ENCODE results near the gene AQP6. TPM values are rescaled to one million over a fixed set of nuclear protein-coding genes. Genes with fewer than 3 reads are reported as not detected.

Gene AQP6
- total RNA-seq, 1 experiment from 2014 or later: 0.31 TPM

DNA sequence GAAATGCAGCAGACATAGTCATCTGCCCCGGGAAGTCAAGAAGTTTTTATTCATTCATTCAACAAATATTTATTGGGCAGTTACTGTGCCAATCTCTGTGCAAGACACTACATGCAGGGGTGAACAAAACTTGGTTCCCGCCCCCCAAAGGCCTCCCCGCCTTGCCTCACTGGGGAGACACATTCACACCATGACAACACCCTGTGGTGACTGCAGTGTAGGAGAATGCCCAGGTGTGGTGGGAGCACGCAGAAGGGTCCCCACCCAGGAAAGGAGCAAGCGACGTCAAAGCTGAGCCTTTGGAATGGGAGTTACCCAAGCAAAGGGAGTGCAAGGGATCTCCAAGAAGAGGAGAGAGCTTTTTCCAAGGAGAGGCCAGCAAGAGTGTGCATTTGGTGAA is 1.6 kb upstream of the AQP6 start:
- no peaks in the 10 kb centered on the region for H3K27me3 ChIP-seq (ENCODE audit: control insufficient read depth, insufficient read depth, low read length)
- in situ Hi-C loops (cut with HindIII; ENCODE audit: low pct_unique_long_range_greater_than_20kb, low sequenced_read_pairs): no loop called here
- POLR2A ChIA-PET: interaction anchor here (0.7 kb wide), 1 partner anchor 91 kb away, joined by 3 read pairs; no protein-coding TSS in a partner anchor

DNA sequence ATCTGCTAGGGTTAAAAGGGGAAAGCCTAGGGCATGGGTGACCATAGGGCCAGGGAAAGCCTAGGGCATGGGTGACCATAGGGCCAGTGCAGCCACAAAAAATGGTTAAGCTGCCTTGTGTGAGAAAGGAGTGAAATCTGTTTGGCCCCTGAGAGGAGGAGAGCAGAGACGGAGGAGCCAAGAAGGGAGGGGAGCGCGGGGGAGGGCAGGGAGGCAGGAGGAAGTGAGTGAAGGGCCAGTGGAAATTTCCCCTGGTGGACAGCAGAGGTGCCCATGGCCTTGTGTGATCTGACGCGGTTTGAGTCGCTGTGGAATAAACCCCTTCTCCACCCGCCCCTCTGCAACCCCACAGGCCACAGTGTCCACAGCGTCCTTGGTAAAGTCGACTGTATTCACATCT is 618 bp upstream of the AQP6 start:
- no peaks in the 10 kb centered on the region for H3K27me3 ChIP-seq (ENCODE audit: control insufficient read depth, insufficient read depth, low read length)
- no peaks in the 10 kb centered on the region for H3K36me3 ChIP-seq (ENCODE audit: control insufficient read depth, insufficient read depth, low read length)
- TF ChIP-seq SIN3A (IDR thresholded peaks at IDR 0.05; ENCODE audit: borderline replicate concordance, insufficient read depth, low read depth, low read length): no peak
- no peak for TF ChIP-seq POLR2AphosphoS5 (IDR thresholded peaks at IDR 0.05; ENCODE audit: low read depth, low read length)
- TF ChIP-seq, protein P1, sequence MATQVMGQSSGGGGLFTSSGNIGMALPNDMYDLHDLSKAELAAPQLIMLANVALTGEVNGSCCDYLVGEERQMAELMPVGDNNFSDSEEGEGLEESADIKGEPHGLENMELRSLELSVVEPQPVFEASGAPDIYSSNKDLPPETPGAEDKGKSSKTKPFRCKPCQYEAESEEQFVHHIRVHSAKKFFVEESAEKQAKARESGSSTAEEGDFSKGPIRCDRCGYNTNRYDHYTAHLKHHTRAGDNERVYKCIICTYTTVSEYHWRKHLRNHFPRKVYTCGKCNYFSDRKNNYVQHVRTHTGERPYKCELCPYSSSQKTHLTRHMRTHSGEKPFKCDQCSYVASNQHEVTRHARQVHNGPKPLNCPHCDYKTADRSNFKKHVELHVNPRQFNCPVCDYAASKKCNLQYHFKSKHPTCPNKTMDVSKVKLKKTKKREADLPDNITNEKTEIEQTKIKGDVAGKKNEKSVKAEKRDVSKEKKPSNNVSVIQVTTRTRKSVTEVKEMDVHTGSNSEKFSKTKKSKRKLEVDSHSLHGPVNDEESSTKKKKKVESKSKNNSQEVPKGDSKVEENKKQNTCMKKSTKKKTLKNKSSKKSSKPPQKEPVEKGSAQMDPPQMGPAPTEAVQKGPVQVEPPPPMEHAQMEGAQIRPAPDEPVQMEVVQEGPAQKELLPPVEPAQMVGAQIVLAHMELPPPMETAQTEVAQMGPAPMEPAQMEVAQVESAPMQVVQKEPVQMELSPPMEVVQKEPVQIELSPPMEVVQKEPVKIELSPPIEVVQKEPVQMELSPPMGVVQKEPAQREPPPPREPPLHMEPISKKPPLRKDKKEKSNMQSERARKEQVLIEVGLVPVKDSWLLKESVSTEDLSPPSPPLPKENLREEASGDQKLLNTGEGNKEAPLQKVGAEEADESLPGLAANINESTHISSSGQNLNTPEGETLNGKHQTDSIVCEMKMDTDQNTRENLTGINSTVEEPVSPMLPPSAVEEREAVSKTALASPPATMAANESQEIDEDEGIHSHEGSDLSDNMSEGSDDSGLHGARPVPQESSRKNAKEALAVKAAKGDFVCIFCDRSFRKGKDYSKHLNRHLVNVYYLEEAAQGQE (IDR thresholded peaks at IDR 0.05; ENCODE audit: insufficient read depth in 1 of 2, low read depth in 2 of 2, low read length in 1 of 2): no peak
- TF ChIP-seq, protein P2, sequence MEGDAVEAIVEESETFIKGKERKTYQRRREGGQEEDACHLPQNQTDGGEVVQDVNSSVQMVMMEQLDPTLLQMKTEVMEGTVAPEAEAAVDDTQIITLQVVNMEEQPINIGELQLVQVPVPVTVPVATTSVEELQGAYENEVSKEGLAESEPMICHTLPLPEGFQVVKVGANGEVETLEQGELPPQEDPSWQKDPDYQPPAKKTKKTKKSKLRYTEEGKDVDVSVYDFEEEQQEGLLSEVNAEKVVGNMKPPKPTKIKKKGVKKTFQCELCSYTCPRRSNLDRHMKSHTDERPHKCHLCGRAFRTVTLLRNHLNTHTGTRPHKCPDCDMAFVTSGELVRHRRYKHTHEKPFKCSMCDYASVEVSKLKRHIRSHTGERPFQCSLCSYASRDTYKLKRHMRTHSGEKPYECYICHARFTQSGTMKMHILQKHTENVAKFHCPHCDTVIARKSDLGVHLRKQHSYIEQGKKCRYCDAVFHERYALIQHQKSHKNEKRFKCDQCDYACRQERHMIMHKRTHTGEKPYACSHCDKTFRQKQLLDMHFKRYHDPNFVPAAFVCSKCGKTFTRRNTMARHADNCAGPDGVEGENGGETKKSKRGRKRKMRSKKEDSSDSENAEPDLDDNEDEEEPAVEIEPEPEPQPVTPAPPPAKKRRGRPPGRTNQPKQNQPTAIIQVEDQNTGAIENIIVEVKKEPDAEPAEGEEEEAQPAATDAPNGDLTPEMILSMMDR (IDR thresholded peaks at IDR 0.05): no peak
- no peak overlapping the region; the same call in 1 of the 2 replicates for H3K27ac ChIP-seq (ENCODE audit: low read length)
- H3K9me3 ChIP-seq (ENCODE audit: control insufficient read depth, insufficient read depth, low read depth, low read length): no peaks in the 10 kb centered on the region
- DNase-seq (ENCODE audit: low read depth, low spot score) (no peak), ATAC-seq (no peak)
- in situ Hi-C loops (cut with HindIII; ENCODE audit: low pct_unique_long_range_greater_than_20kb, low sequenced_read_pairs): no loop called here
- H3K4me3 ChIP-seq (ENCODE audit: low read depth in 2 of 2, low read length in 2 of 2): no peak overlapping the region
- peaks cover 20% of the 10 kb centered on the region; the same call in 1 of the 2 replicates for H3K4me1 ChIP-seq (ENCODE audit: control insufficient read depth, insufficient read depth, low read length)
- BruUV-seq (replicated peaks): no TSS peak
- CTCF ChIA-PET: interaction anchor here (1.4 kb wide), 1 partner anchor 98 kb away, joined by 3 read pairs; no protein-coding TSS in a partner anchor
- POLR2A ChIA-PET: no interaction called here
- intact Hi-C loops (cut with micrococcal nuclease; ENCODE audit: unreplicated experiment): no loop called here

More for the DNA sequence above, 1.6 kb upstream of the AQP6 start:
- Histone ChIP-seq H3K36me3 (ENCODE audit: control insufficient read depth, insufficient read depth, low read length) (no peaks in the 10 kb centered on the region), H3K4me3 (ENCODE audit: low read depth in 2 of 2, low read length in 2 of 2) (no peak overlapping the region), H3K9me3 (ENCODE audit: control insufficient read depth, insufficient read depth, low read depth, low read length) (no peaks in the 10 kb centered on the region), H3K27ac (ENCODE audit: low read length) (no peak overlapping the region), H3K4me1 (ENCODE audit: control insufficient read depth, insufficient read depth, low read length) (peaks cover 20% of the 10 kb centered on the region; the same call in 1 of the 2 replicates)
- TF ChIP-seq TCF7L2 (IDR thresholded peaks at IDR 0.05; ENCODE audit: low read depth, low read length): no peak
- TF ChIP-seq, protein P2 (IDR thresholded peaks at IDR 0.05): no peak
- TF ChIP-seq POLR2AphosphoS5 (IDR thresholded peaks at IDR 0.05; ENCODE audit: low read depth, low read length): no peak
- TF ChIP-seq, protein P1 (IDR thresholded peaks at IDR 0.05; ENCODE audit: insufficient read depth in 1 of 2, low read depth in 2 of 2, low read length in 1 of 2): no peak
- TF ChIP-seq SIN3A (IDR thresholded peaks at IDR 0.05; ENCODE audit: borderline replicate concordance, insufficient read depth, low read depth, low read length): no peak
- CTCF ChIA-PET: no interaction called here
- intact Hi-C loops (cut with micrococcal nuclease; ENCODE audit: unreplicated experiment): no loop called here
- ATAC-seq (no peak), DNase-seq (ENCODE audit: low read depth, low spot score) (no peak)
- BruUV-seq (replicated peaks): no TSS peak

Measured in Panc1 (cell line).